HepG2 (cell line): ENCODE data around the gene MRFAP1L1. TPM values are rescaled to one million over a fixed set of nuclear protein-coding genes. Genes with fewer than 3 reads are reported as not detected.

ENCODE experiments used
- ATF2 ChIP-seq: sonication (generic); formaldehyde crosslinking; IDR thresholded peaks from 2 replicates; pipeline ENCODE4 v1.4.0; 2020; ENCODE audit warnings: missing genetic modification reagents
- CTCF ChIP-seq: sonication (generic); formaldehyde crosslinking; IDR thresholded peaks from 2 replicates; pipeline ENCODE4 v1.5.0; 2020; ENCODE audit warnings: mild to moderate bottlenecking, missing genetic modification reagents, moderate library complexity
- DRAP1 ChIP-seq: IDR thresholded peaks from 2 replicates; pipeline ENCODE4 v1.6.1; 2016; ENCODE audit warnings: missing genetic modification reagents, missing compliant biosample characterization
- GMEB2 ChIP-seq: IDR thresholded peaks from 2 replicates; pipeline ENCODE4 v1.6.1; 2016; ENCODE audit warnings: missing biosample characterization, missing genetic modification reagents, low read depth
- HNRNPUL1 ChIP-seq: fragments of 200-400 bp; formaldehyde crosslinking; IDR thresholded peaks from 2 replicates; pipeline ENCODE4 v1.6.1; 2017; ENCODE audit warnings: low read depth, mild to moderate bottlenecking, low read length, moderate library complexity
- IRF2 ChIP-seq: IDR thresholded peaks from 2 replicates; pipeline ENCODE4 v1.6.1; 2018; ENCODE audit warnings: missing genetic modification reagents, missing compliant biosample characterization
- KAT8 ChIP-seq: IDR thresholded peaks from 2 replicates; pipeline ENCODE4 v1.6.1; 2016; ENCODE audit warnings: missing genetic modification reagents, missing compliant biosample characterization
- KDM5B ChIP-seq: sonication (generic); formaldehyde crosslinking; IDR thresholded peaks from 2 replicates; pipeline ENCODE4 v1.4.0; 2020; ENCODE audit warnings: missing genetic modification reagents, mild to moderate bottlenecking, borderline replicate concordance
- MEIS2 ChIP-seq: sonication (generic); formaldehyde crosslinking; IDR thresholded peaks from 2 replicates; pipeline ENCODE4 v1.9.0; 2021; ENCODE audit warnings: mild to moderate bottlenecking, missing genetic modification reagents
- PREB ChIP-seq: sonication (generic); formaldehyde crosslinking; IDR thresholded peaks from 2 replicates; pipeline ENCODE4 v1.4.0; 2020; ENCODE audit warnings: missing genetic modification reagents
- RXRB ChIP-seq: IDR thresholded peaks from 2 replicates; pipeline ENCODE4 v1.6.1; 2016; ENCODE audit warnings: borderline replicate concordance, missing genetic modification reagents, missing compliant biosample characterization
- SMAD1 ChIP-seq: sonication (generic); formaldehyde crosslinking; IDR thresholded peaks from 2 replicates; pipeline ENCODE4 v1.4.0; 2020; ENCODE audit warnings: missing genetic modification reagents, low read depth, mild to moderate bottlenecking, borderline replicate concordance
- SPEN ChIP-seq: sonication (generic); formaldehyde crosslinking; IDR thresholded peaks from 2 replicates; pipeline ENCODE4 v1.5.1; 2020; ENCODE audit warnings: low read depth, mild to moderate bottlenecking, missing genetic modification reagents
- ZBTB10 ChIP-seq: sonication (generic); formaldehyde crosslinking; IDR thresholded peaks from 2 replicates; pipeline ENCODE4 v1.4.0; 2020; ENCODE audit warnings: missing genetic modification reagents, borderline replicate concordance
- ZNF20 ChIP-seq: sonication (generic); formaldehyde crosslinking; IDR thresholded peaks from 2 replicates; pipeline ENCODE4 v1.4.0; 2020; ENCODE audit warnings: mild to moderate bottlenecking, moderate library complexity, missing genetic modification reagents
- ZNF253 ChIP-seq: sonication (generic); formaldehyde crosslinking; IDR thresholded peaks from 2 replicates; pipeline ENCODE4 v1.8.0; 2022; ENCODE audit warnings: mild to moderate bottlenecking, missing genetic modification reagents, borderline replicate concordance
- ZNF329 ChIP-seq: sonication (generic); formaldehyde crosslinking; IDR thresholded peaks from 2 replicates; pipeline ENCODE4 v1.9.0; 2021; ENCODE audit warnings: low read depth, mild to moderate bottlenecking, missing genetic modification reagents
- ZNF768 ChIP-seq: sonication (generic); formaldehyde crosslinking; IDR thresholded peaks from 2 replicates; pipeline ENCODE4 v1.4.0; 2020; ENCODE audit warnings: missing genetic modification reagents
- ZNF83 ChIP-seq: sonication (generic); formaldehyde crosslinking; IDR thresholded peaks from 2 replicates; pipeline ENCODE4 v1.4.0; 2020; ENCODE audit warnings: missing genetic modification reagents, mild to moderate bottlenecking, borderline replicate concordance
- polyA plus RNA-seq, 8 experiments: library from polyadenylated mRNA; depleted of rRNA in 3 of 8; stranded (reverse) in 7 of 8; unstranded in 1 of 8; fragments of >200 nt; fragmentation: Illumina TruSeq in 4 of 8; extraction: Trizol in 4 of 8; gene quantifications; 2 replicates each; pipeline versions ENCODE4 v1.2.1 to v1.2.3, GENCODE V29; 2011 to 2016; ENCODE audit warnings: low read depth in 4 of 8, missing spikeins in 1 of 8, mixed read lengths in 1 of 8; ENCODE audit not compliant: insufficient read depth in 1 of 8
- total RNA-seq, 5 experiments: library from RNA; depleted of rRNA; stranded (reverse); fragments of >200 nt; fragmentation: Illumina TruSeq; extraction: Trizol; gene quantifications; 2 replicates each; pipeline ENCODE4 v1.2.3, GENCODE V29; 2016; ENCODE audit warnings: low read depth in 1 of 5

The MRFAP1L1 gene
- total and polyA plus RNA-seq, 2 of the 13 experiments (the other 11 are each of a cell fraction or from before 2014, with no cell fraction given): 44.8 to 76.6 TPM

- TF ChIP-seq MEIS2 (CRISPR knock-in tag): peak; percentile 46; the same call in 1 of the 2 replicates
- TF ChIP-seq PREB: no peak
- TF ChIP-seq ZBTB10 (CRISPR knock-in tag): 0 out of 2 replicates have a peak, but pooled peaks have one; percentile 22
- no peak for TF ChIP-seq SMAD1 (CRISPR knock-in tag)
- peak; percentile 98 for TF ChIP-seq GMEB2 (CRISPR knock-in tag)
- TF ChIP-seq IRF2 (CRISPR knock-in tag): peak; percentile 51; the same call in 1 of the 2 replicates
- TF ChIP-seq ZNF253 (CRISPR knock-in tag): no peak
- TF ChIP-seq KDM5B (CRISPR knock-in tag): peak; percentile 74
- TF ChIP-seq HNRNPUL1: no peak
- no peak for TF ChIP-seq ZNF83 (CRISPR knock-in tag)
- TF ChIP-seq DRAP1 (CRISPR knock-in tag): peak; percentile 80
- TF ChIP-seq SPEN: peak; percentile 89
- peak; percentile 26; the same call in 1 of the 2 replicates for TF ChIP-seq CTCF (CRISPR knock-in tag)
- peak; percentile 19; the same call in 1 of the 2 replicates for TF ChIP-seq ZNF768 (CRISPR knock-in tag)
- TF ChIP-seq ZNF329 (CRISPR knock-in tag): 0 out of 2 replicates have a peak, but pooled peaks have one; percentile 42
- TF ChIP-seq KAT8 (CRISPR knock-in tag): peak; percentile 95
- TF ChIP-seq ATF2 (CRISPR knock-in tag): no peak
- TF ChIP-seq ZNF20 (CRISPR knock-in tag): peak; percentile 68; the same call in 1 of the 2 replicates
- peak; percentile 28; the same call in 1 of the 2 replicates for TF ChIP-seq RXRB (CRISPR knock-in tag)
These were observed at the start of gene MRFAP1L1 (continued) for GRCh38 chr4:6709230-6710114.
